Measurements from ENCODE around the gene NAALADL2. TPM values are rescaled to one million over a fixed set of nuclear protein-coding genes. Genes with fewer than 3 reads are reported as not detected.

The NAALADL2 gene
- total and polyA plus RNA-seq, 2 experiments from 2014 or later, result 3.4 to 15.3 TPM

GRCh38 chr3:175655351-175655750 lies 796.2 kb downstream of the NAALADL2 start:
- Histone ChIP-seq H3K4me1 (ENCODE audit: insufficient read depth) (no peaks in the 10 kb centered on the region), H2AFZ (no peak overlapping the region), H3K27me3 (no peaks in the 10 kb centered on the region), H3K36me3 (replicated peaks; ENCODE audit: insufficient read depth, low read depth) (no peaks in the 10 kb centered on the region), H3K79me2 (no peaks in the 10 kb centered on the region), H4K20me1 (ENCODE audit: insufficient read depth, poor library complexity, severe bottlenecking) (no peaks in the 10 kb centered on the region), H3K9me3 (ENCODE audit: low read depth) (no peaks in the 10 kb centered on the region), H3K27ac (no peak overlapping the region), H3K9me2 (replicated peaks; ENCODE audit: insufficient read depth) (no peaks in the 10 kb centered on the region), H3K4me3 (no peak overlapping the region), H3K4me2 (no peak overlapping the region)
- TF ChIP-seq CTCF (IDR thresholded peaks at IDR 0.05; ENCODE audit: poor library complexity), result no peak
- no peak for TF ChIP-seq EZH2 (IDR thresholded peaks at IDR 0.05; ENCODE audit: borderline replicate concordance)
- TF ChIP-seq EZH2phosphoT487 (IDR thresholded peaks at IDR 0.05; ENCODE audit: low read depth, severe bottlenecking, unreplicated experiment), result no peak
- no peak for DNase-seq (ENCODE audit: low spot score)
- 78% methylated on average over 3 of the region's 3 CpGs for WGBS (ENCODE audit: low lambda C conversion rate, missing lambda C conversion rate)

- H4K20me1 ChIP-seq (ENCODE audit: insufficient read depth, poor library complexity, severe bottlenecking), result no peaks in the 10 kb centered on the region
- H3K9me3 ChIP-seq (ENCODE audit: low read depth), result no peaks in the 10 kb centered on the region
- H3K79me2 ChIP-seq, result no peaks in the 10 kb centered on the region
- H3K27me3 ChIP-seq, result no peaks in the 10 kb centered on the region
- WGBS (ENCODE audit: low lambda C conversion rate, missing lambda C conversion rate), result 89% methylated on average over 1 of the region's 1 CpG
- no peak overlapping the region for H3K4me2 ChIP-seq
- H3K4me3 ChIP-seq, result no peak overlapping the region
- H3K36me3 ChIP-seq (replicated peaks; ENCODE audit: insufficient read depth, low read depth), result no peaks in the 10 kb centered on the region
- no peaks in the 10 kb centered on the region for H3K4me1 ChIP-seq (ENCODE audit: insufficient read depth)
- DNase-seq (ENCODE audit: low spot score), result no peak
- H3K27ac ChIP-seq, result no peak overlapping the region
- TF ChIP-seq EZH2phosphoT487 (IDR thresholded peaks at IDR 0.05; ENCODE audit: low read depth, severe bottlenecking, unreplicated experiment) (no peak), EZH2 (IDR thresholded peaks at IDR 0.05; ENCODE audit: borderline replicate concordance) (no peak), CTCF (IDR thresholded peaks at IDR 0.05; ENCODE audit: poor library complexity) (no peak)
- no peaks in the 10 kb centered on the region for H3K9me2 ChIP-seq (replicated peaks; ENCODE audit: insufficient read depth)
- H2AFZ ChIP-seq, result no peak overlapping the region
Measured at GRCh38 chr3:175656461-175656860, 797.3 kb downstream of the NAALADL2 start.

GRCh38 chr3:175659670-175660350 lies 800.7 kb downstream of the NAALADL2 start:
- H3K9me3 ChIP-seq (ENCODE audit: low read depth), result no peaks in the 10 kb centered on the region
- no peaks in the 10 kb centered on the region for H3K27me3 ChIP-seq
- no peak overlapping the region for H3K4me2 ChIP-seq
- H3K4me3 ChIP-seq, result no peak overlapping the region
- H3K79me2 ChIP-seq, result no peaks in the 10 kb centered on the region
- no peaks in the 10 kb centered on the region for H3K4me1 ChIP-seq (ENCODE audit: insufficient read depth)
- no peak overlapping the region for H2AFZ ChIP-seq
- TF ChIP-seq EZH2phosphoT487 (IDR thresholded peaks at IDR 0.05; ENCODE audit: low read depth, severe bottlenecking, unreplicated experiment) (no peak), EZH2 (IDR thresholded peaks at IDR 0.05; ENCODE audit: borderline replicate concordance) (no peak), CTCF (IDR thresholded peaks at IDR 0.05; ENCODE audit: poor library complexity) (no peak)
- no peaks in the 10 kb centered on the region for H3K36me3 ChIP-seq (replicated peaks; ENCODE audit: insufficient read depth, low read depth)
- DNase-seq (ENCODE audit: low spot score), result no peak
- H3K27ac ChIP-seq, result no peak overlapping the region
- 97% methylated on average over 2 of the region's 2 CpGs for WGBS (ENCODE audit: low lambda C conversion rate, missing lambda C conversion rate)
- H4K20me1 ChIP-seq (ENCODE audit: insufficient read depth, poor library complexity, severe bottlenecking), result no peaks in the 10 kb centered on the region
- H3K9me2 ChIP-seq (replicated peaks; ENCODE audit: insufficient read depth), result no peaks in the 10 kb centered on the region

Data from hepatocyte (in vitro differentiated cells).